Right atrium auricular region (tissue), 2 donors: ENCODE data around the gene PUS3. TPM values are rescaled to one million over a fixed set of nuclear protein-coding genes. Genes with fewer than 3 reads are reported as not detected.

Experiments used
- DNase-seq: peaks from one replicate; pipeline ENCODE4 v3.0.0-alpha.2; 2019; ENCODE audit warnings: low spot score
- H3K27ac ChIP-seq, 2 donors: fragments of 200-600 bp; sonication (generic); 1 replicate in 1 of 2; 2 replicates in 1 of 2; pipeline ENCODE4 v1.5.1; 2016 to 2019
- H3K27me3 ChIP-seq, 2 donors: fragments of 200-600 bp; sonication (generic); one replicate each; pipeline versions ENCODE4 v1.5.1 to v1.6.0; 2017 to 2019
- H3K36me3 ChIP-seq: fragments of 200-600 bp; sonication (generic); one replicate; pipeline ENCODE4 v1.5.1; 2016
- H3K4me1 ChIP-seq, 2 donors: fragments of 200-600 bp; sonication (generic); one replicate each; pipeline versions ENCODE4 v1.5.1 to v1.6.0; 2017 to 2019
- H3K4me3 ChIP-seq, 2 donors: fragments of 200-600 bp; sonication (generic); 1 replicate in 1 of 2; 2 replicates in 1 of 2; pipeline ENCODE4 v1.5.1; 2017 to 2019; ENCODE audit warnings: mild to moderate bottlenecking in 1 of 2, moderate library complexity in 1 of 2
- H3K9me3 ChIP-seq, 2 donors: fragments of 200-600 bp; sonication (generic); one replicate each; pipeline ENCODE4 v1.5.1; 2019
- CTCF ChIP-seq, 2 donors: fragments of 200-600 bp; sonication (generic); IDR thresholded peaks; one replicate each; pipeline ENCODE4 v1.5.1; 2019; ENCODE audit warnings: antibody characterized with exemption in 2 of 2
- total RNA-seq, 2 donors: library from RNA; depleted of rRNA; stranded (reverse); fragments of >200 nt; gene quantifications; one replicate each; pipeline ENCODE4 v1.1.0, GENCODE V29; 2016

The PUS3 gene
- total RNA-seq, 2 donors from 2014 or later: 3.1 to 8.7 TPM

GRCh38 chr11:125935618-125936199 lies 32.7 kb upstream of the PUS3 start:
- no peaks in the 10 kb centered on the region for H3K36me3 ChIP-seq
- no peak overlapping the region for H3K27ac ChIP-seq
- no peak overlapping the region for H3K4me3 ChIP-seq
- no peaks in the 10 kb centered on the region for H3K4me1 ChIP-seq
- H3K9me3 ChIP-seq: no peaks in the 10 kb centered on the region
- H3K27me3 ChIP-seq: no peaks in the 10 kb centered on the region
- peak; percentile 21 for DNase-seq
- no peak for TF ChIP-seq CTCF (IDR thresholded peaks at IDR 0.05)

GRCh38 chr11:125935056-125935455 lies 32.0 kb upstream of the PUS3 start:
- H3K27me3 ChIP-seq: no peaks in the 10 kb centered on the region
- H3K4me3 ChIP-seq: no peak overlapping the region
- H3K27ac ChIP-seq: no peak overlapping the region
- no peaks in the 10 kb centered on the region for H3K9me3 ChIP-seq
- DNase-seq: no peak
- H3K4me1 ChIP-seq: no peaks in the 10 kb centered on the region
- no peaks in the 10 kb centered on the region for H3K36me3 ChIP-seq
- TF ChIP-seq CTCF (IDR thresholded peaks at IDR 0.05): no peak

- H3K36me3 ChIP-seq: no peaks in the 10 kb centered on the region
- no peaks in the 10 kb centered on the region for H3K9me3 ChIP-seq
- H3K4me1 ChIP-seq: no peaks in the 10 kb centered on the region
- H3K27ac ChIP-seq: no peak overlapping the region
- TF ChIP-seq CTCF (IDR thresholded peaks at IDR 0.05): no peak
- peak; percentile 34 for DNase-seq
- H3K4me3 ChIP-seq: no peak overlapping the region
- no peaks in the 10 kb centered on the region for H3K27me3 ChIP-seq
Measured at GRCh38 chr11:125934473-125934872, 31.5 kb upstream of the PUS3 start.

- H3K4me3 ChIP-seq: no peak overlapping the region
- no peaks in the 10 kb centered on the region for H3K9me3 ChIP-seq
- H3K4me1 ChIP-seq: no peaks in the 10 kb centered on the region
- no peak for TF ChIP-seq CTCF (IDR thresholded peaks at IDR 0.05)
- DNase-seq: peak; percentile 46
- H3K27ac ChIP-seq: no peak overlapping the region
- no peaks in the 10 kb centered on the region for H3K36me3 ChIP-seq
- H3K27me3 ChIP-seq: no peaks in the 10 kb centered on the region
Measured at GRCh38 chr11:125933030-125933813, 30.2 kb upstream of the PUS3 start.

- H3K4me3 ChIP-seq: no peak overlapping the region
- H3K27ac ChIP-seq: no peak overlapping the region
- TF ChIP-seq CTCF (IDR thresholded peaks at IDR 0.05): no peak
- DNase-seq: peak; percentile 34
- H3K27me3 ChIP-seq: no peaks in the 10 kb centered on the region
- H3K36me3 ChIP-seq: no peaks in the 10 kb centered on the region
- H3K9me3 ChIP-seq: no peaks in the 10 kb centered on the region
- H3K4me1 ChIP-seq: no peaks in the 10 kb centered on the region
Measured at GRCh38 chr11:125932301-125932700, 29.3 kb upstream of the PUS3 start.
